ENCODE results near the gene CAPNS1.
"Not testable (repeated sequence)": the region's sequence is repeated elsewhere in the genome, so short reads cannot be mapped to it uniquely, and the experiment has no call there.

Gene CAPNS1

GRCh38 chr19:36114721-36115452 lies 25.0 kb upstream of the CAPNS1 start, which contains the start of gene POLR2I:
Gene POLR2I, minus strand, starts transcription at chr19:36114875. Its CDS starts 19 bp downstream, at chr19:36114856.
- peak; percentile 100 for DNase-seq

DNA sequence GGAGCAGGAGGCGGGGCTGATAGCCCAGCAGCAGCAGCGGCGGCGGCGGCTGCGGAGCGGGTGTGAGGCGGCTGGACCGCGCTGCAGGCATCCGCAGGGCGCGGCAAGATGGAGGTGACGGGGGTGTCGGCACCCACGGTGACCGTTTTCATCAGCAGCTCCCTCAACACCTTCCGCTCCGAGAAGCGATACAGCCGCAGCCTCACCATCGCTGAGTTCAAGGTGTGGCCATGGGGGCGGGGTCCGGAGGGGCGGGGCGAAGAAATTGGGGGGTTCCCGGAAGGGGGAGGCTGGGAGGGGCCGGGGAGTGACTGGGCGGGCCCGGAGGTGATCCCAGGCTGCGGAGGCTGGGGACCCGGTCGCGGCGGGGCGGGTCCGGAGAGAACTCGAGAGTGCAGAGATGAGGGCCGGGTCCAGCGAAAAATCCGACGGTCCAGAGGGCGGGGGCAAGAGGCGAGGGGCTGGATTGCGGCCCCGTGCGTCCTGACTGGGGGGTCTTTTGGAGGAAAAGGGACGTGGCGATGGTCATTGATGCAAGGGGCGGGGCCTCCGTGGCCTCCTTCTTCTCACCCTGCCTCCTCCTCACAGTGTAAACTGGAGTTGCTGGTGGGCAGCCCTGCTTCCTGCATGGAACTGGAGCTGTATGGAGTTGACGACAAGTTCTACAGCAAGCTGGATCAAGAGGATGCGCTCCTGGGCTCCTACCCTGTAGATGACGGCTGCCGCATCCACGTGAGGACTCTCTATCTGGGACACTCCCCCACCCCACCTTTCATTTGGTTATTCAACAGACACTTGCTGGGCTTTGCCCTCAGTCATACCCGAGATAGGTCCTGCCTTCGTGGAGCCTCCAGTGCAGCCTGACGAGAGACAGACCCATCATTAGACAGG lies 24.2 kb upstream of the CAPNS1 start, which contains the start of gene TBCB:
Gene TBCB, plus strand, starts transcription at position 16 of the 891 bp plus-strand sequence. Its CDS starts 93 bp downstream, at position 109.
- no peak for DNase-seq

- no peak for DNase-seq
These were observed 23.6 kb upstream of the CAPNS1 start for GRCh38 chr19:36116344-36116637.

GRCh38 chr19:36120092-36120983 lies 19.5 kb upstream of the CAPNS1 start:
- peak; percentile 99 for DNase-seq

GRCh38 chr19:36120984-36121358 lies 18.9 kb upstream of the CAPNS1 start:
- no peak for DNase-seq

DNA sequence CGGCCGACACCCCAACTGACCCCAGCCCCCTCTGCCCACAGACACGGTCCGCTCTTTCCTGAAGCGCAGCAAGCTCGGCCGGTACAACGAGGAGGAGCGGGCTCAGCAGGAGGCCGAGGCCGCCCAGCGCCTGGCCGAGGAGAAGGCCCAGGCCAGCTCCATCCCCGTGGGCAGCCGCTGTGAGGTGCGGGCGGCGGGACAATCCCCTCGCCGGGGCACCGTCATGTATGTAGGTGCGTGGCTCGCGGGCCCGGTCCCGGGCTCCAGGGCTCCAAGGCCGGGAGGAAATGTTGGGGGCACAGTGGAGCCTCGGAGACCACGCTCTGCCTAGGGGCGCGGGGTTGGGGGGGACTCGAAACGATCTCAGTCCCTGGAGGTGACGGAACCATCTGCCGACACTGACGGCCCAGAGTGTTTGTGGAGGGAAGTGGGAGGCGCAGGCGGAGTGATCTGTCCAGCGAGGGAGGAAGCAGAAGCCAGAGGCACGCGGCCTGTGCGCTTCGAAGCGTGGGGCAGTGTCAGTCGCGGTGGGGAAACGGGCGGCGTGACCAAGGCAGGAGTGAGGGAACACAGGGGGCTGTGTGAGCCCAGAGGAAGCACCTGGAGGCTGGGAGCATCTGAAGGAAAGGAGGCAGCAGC lies 18.3 kb upstream of the CAPNS1 start:
- DNase-seq: no peak

GRCh38 chr19:36125557-36125956 lies 14.3 kb upstream of the CAPNS1 start:
- DNase-seq: no peak

DNA sequence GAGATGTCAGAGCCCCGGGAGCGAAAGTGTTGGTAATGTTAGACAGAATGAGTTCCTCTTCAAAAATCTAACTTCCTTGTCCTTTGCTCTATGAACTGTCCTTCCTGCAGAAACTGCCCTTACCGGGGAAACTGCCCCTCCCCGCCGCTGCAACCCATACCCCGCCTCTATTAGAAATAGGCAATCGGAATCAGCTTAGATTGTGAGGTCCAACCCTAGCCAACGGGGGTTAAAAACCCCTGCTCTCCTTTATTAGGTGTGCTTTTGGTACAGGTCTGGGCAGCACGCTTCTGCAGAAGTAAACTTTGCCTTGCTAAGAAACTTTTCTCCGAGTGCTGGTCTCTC lies 11.5 kb upstream of the CAPNS1 start:
- no peak for DNase-seq

- not testable (repeated sequence) for DNase-seq
These were observed 8.6 kb upstream of the CAPNS1 start for GRCh38 chr19:36131221-36131620.

DNA sequence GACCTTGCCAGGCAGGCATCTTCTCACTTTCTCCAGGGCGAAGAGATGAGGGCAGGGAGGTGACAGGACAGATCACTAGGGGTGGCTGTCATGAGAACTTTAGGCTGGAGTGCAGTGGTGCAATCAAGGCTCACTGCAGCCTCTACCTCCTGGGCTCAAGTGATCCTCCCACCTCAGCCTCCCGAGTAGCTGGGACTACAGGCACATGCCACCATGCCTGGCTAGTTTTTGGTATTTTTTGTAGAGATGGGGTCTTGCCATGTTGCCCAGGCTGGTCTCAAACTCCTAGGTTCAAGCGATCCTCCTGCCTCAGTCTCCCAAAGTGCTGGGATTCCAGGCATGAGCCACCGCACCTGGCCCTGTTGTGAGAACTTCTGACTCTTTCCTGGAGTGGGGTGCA lies 5.0 kb upstream of the CAPNS1 start:
- not testable (repeated sequence) for DNase-seq

GRCh38 chr19:36136964-36137686 lies 2.7 kb upstream of the CAPNS1 start:
- DNase-seq: peak; percentile 82

DNA sequence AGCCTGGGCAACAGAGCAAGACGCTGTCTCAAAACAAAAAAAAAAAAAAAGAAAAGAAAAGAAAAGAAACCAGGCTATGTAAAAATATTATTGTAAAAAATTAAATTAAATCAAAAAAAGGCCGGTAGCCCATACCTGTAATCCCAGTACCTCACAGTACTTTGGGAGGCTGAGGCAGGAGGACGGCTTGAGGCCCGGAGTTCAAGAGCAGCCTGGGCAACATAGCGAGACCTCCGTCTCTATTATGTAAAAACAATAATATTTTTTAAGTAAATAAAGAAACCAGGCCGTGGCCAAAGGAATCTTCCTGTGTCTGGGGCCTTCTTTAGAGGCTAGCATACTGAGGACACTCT lies 770 bp upstream of the CAPNS1 start:
- no peak for DNase-seq

- DNase-seq: peak; percentile 95
These were observed 605 bp downstream of the CAPNS1 start for GRCh38 chr19:36140304-36141038.

GRCh38 chr19:36141039-36141927 lies 1.4 kb downstream of the CAPNS1 start:
- DNase-seq: peak; percentile 95

- no peak for DNase-seq
These were observed 2.2 kb downstream of the CAPNS1 start for GRCh38 chr19:36142046-36142445.

DNA sequence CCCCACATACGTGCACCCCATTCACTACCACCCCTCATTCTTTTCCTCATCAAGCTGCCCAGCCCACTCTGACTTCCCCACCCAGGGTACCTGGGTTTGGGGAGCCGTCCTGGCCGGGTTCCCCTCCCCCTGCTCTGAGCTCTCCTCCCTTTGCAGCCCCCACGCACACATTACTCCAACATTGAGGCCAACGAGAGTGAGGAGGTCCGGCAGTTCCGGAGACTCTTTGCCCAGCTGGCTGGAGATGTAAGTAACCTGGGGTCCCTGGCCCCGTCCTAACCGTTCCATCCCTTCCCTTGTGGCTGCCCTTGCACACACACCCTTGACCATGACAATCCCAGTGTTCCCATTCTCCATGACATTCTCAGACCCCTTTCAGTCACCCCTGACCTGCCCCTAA lies 2.6 kb downstream of the CAPNS1 start:
- no peak for DNase-seq

DNA sequence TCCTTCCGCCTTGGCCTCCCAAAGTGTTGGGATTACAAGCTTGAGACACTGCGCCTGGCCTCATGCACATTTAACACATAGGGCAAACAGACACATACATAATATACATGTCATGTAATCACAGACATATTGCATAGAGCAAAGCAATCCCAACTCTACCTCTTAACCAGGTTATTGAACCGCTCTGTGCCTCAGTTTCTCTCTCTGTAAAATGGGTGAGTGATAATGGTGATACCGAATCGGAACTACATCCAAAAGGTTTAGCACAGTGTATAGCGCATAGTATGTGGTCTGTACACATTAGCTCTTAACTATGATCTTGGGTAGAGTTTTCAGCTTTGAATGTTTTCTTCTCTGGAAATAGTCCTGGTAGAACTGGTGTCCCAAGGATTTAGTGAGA lies 4.8 kb downstream of the CAPNS1 start:
- DNase-seq: no peak

DNA sequence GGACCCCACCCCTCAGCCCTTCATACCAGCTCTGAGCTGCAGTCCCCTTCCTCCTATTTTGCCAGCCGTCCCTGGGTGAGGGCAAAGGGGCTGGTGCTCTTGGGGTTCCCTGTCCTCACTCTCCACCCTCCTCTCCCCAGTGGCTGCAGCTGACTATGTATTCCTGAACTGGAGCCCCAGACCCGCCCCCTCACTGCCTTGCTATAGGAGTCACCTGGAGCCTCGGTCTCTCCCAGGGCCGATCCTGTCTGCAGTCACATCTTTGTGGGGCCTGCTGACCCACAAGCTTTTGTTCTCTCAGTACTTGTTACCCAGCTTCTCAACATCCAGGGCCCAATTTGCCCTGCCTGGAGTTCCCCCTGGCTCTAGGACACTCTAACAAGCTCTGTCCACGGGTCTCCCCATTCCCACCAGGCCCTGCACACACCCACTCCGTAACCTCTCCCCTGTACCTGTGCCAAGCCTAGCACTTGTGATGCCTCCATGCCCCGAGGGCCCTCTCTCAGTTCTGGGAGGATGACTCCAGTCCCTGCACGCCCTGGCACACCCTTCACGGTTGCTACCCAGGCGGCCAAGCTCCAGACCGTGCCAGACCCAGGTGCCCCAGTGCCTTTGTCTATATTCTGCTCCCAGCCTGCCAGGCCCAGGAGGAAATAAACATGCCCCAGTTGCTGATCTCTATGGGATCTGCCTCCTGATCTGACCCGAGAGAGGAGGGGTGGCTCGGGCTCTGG lies 10.0 kb downstream of the CAPNS1 start:
- peak; percentile 41 for DNase-seq

DNA sequence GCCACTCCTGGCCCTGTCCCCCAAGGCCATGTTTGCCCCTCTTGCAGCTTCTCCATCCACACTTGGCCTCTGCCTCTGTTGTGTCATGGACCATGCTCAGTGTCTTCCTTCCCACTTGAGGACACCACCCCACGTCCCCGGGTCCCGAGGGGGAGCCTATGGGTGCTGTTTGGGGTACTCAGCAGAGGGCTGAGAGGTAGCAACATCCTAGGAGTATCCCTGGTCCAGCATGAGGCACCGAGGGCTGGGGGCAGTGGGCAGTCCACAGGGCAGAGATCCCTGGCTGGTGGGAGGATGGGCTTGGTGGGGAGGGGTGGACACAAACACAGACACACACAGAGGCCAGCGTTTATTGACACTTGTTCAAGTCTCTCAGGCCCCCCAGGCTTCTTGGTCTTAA lies 10.7 kb downstream of the CAPNS1 start:
- DNase-seq: no peak
